Upper lobe of left lung (tissue), 6 donors: ENCODE measurements around the gene CDK6. TPM values are rescaled to one million over a fixed set of nuclear protein-coding genes. Genes with fewer than 3 reads are reported as not detected.

Source experiments
- ATAC-seq, 2 donors: fragments of 200-7000 bp; cut with Tn5 transposase; one replicate each; pipeline ENCODE4 v1.9.1; 2022; ENCODE audit warnings: mild to moderate bottlenecking in 2 of 2, moderate library complexity in 2 of 2; ENCODE audit not compliant: low FRiP score in 2 of 2
- DNase-seq, 2 donors: peaks; one replicate each; pipeline ENCODE4 v3.0.0-alpha.2; 2019 to 2020
- H3K27ac ChIP-seq, 4 donors: fragments of 200-600 bp; sonication (generic); one replicate each; pipeline ENCODE4 v1.5.1; 2016 to 2019
- H3K27me3 ChIP-seq, 4 donors: fragments of 200-600 bp; sonication (generic); one replicate each; pipeline ENCODE4 v1.5.1; 2017 to 2019
- H3K36me3 ChIP-seq, 4 donors: fragments of 200-600 bp; sonication (generic); one replicate each; pipeline ENCODE4 v1.5.1; 2016 to 2019
- H3K4me1 ChIP-seq, 4 donors: fragments of 200-600 bp; sonication (generic); one replicate each; pipeline ENCODE4 v1.5.1; 2018 to 2019
- H3K4me3 ChIP-seq, 4 donors: fragments of 200-600 bp; sonication (generic); one replicate each; pipeline ENCODE4 v1.5.1; 2017 to 2019; ENCODE audit warnings: mild to moderate bottlenecking in 2 of 4, moderate library complexity in 1 of 4
- H3K9me3 ChIP-seq, 4 donors: fragments of 200-600 bp; sonication (generic); one replicate each; pipeline ENCODE4 v1.5.1; 2018 to 2019
- CTCF ChIP-seq, 6 experiments: fragments of 450-650 bp in 4 of 6; fragments of 200-600 bp in 2 of 6; sonication (generic) in 2 of 6; IDR thresholded peaks; one replicate each; pipeline ENCODE4 v1.5.1; 2016 to 2019; ENCODE audit warnings: antibody characterized with exemption in 6 of 6
- EP300 ChIP-seq, 4 donors: sonication (generic); formaldehyde crosslinking; IDR thresholded peaks; one replicate each; pipeline ENCODE4 v1.5.1; 2017; ENCODE audit warnings: antibody characterized with exemption in 4 of 4, control low read depth in 2 of 4
- POLR2A ChIP-seq, 4 donors: fragments of 450-650 bp; IDR thresholded peaks; one replicate each; pipeline ENCODE4 v1.5.1; 2016 to 2017; ENCODE audit warnings: antibody characterized with exemption in 4 of 4, mild to moderate bottlenecking in 2 of 4
- POLR2AphosphoS5 ChIP-seq, 2 donors: sonication (generic); formaldehyde crosslinking; IDR thresholded peaks; one replicate each; pipeline ENCODE4 v1.5.1; 2017; ENCODE audit warnings: antibody characterized with exemption in 2 of 2
- WGBS, 2 donors: methylation state at CpG; one replicate each; pipeline ENCODE4 v1.1.5; 2017 to 2018; 5-methylcytosine and 5-hydroxymethylcytosine counted together
- total RNA-seq, 6 donors: library from RNA; depleted of rRNA in 4 of 6; stranded (reverse); fragments of >200 nt in 4 of 6; gene quantifications; one replicate each; pipeline versions ENCODE4 v1.1.0 to v1.2.1, GENCODE V29; 2016 to 2021
- donor health status: DM: no; HTN: no; CAD: no; lungs with moderate emphysema.
- donor health status: DM: no; HTN: yes; CAD: no; lungs with severe emphysema.

Gene CDK6
- total RNA-seq, 6 donors from 2014 or later = 15.7 to 26.9 (median 19.9) TPM

DNA sequence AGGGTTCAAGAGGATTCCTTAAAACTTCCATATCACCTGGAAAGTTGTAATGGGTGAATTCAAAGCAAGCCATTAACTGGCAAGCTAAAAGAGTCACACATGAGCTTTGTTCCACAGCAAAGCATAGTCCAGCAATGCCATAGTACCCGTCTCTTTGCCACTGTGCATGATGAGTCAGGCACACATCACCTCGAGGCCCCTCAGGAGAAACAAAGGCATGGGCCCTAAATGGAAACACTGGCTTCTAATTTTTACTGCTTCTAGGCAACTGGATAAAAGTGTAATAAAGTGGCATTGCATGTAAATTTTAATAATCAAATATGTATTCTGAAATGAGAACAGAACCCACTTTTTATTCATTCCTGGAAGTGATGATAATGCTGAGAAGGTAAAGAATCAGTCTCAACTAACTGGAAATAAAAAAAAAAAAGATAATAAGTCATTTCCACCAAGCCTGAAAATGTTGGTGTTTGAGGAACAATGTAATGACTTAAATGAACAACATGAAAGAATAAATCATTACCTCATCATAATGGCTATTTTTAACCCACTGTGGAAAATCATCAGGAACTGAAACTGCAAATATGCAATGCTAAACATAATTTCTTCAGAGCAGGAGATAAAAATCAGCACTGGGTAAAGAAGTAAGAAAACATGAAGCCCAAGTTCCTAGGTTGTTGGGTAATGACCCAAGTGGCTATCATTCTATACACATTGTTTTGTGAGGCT is 104.9 kb downstream of the CDK6 start:
- H3K9me3 ChIP-seq = no peaks in the 10 kb centered on the region
- no peaks in the 10 kb centered on the region for H3K27me3 ChIP-seq
- H3K4me1 ChIP-seq = peaks cover 7 to 19% (median 11%) of the 10 kb centered on the region in 4 donors
- 74 to 77% methylated on average over 2 of the region's 2 CpGs for WGBS, 2 donors
- no peak for DNase-seq
- TF ChIP-seq CTCF (IDR thresholded peaks at IDR 0.05) (no peak), POLR2A (IDR thresholded peaks at IDR 0.05) (no peak), EP300 (IDR thresholded peaks at IDR 0.05) (no peak), POLR2AphosphoS5 (IDR thresholded peaks at IDR 0.05) (no peak)
- peak overlapping the region in 3 of 4 donors; percentile 18 to 56 (median 41) for H3K27ac ChIP-seq
- ATAC-seq = peak in 1 of 2 donors; percentile 77
- H3K4me3 ChIP-seq = no peak overlapping the region
- H3K36me3 ChIP-seq = no peaks in the 10 kb centered on the region

- no peak for TF ChIP-seq POLR2AphosphoS5 (IDR thresholded peaks at IDR 0.05)
- H3K27ac ChIP-seq = no peak overlapping the region
- H3K36me3 ChIP-seq = no peaks in the 10 kb centered on the region
- H3K9me3 ChIP-seq = no peaks in the 10 kb centered on the region
- H3K4me1 ChIP-seq = peaks cover 7 to 19% (median 11%) of the 10 kb centered on the region in 4 donors
- 94 to 95% methylated on average over 3 of the region's 3 CpGs for WGBS, 2 donors
- DNase-seq = no peak
- H3K27me3 ChIP-seq = no peaks in the 10 kb centered on the region
- no peak for ATAC-seq
- H3K4me3 ChIP-seq = no peak overlapping the region
Observed at GRCh38 chr7:92730808-92731207, 105.6 kb downstream of the CDK6 start.

- peaks cover 0 to 5% (median 0%) of the 10 kb centered on the region in 4 donors for H3K36me3 ChIP-seq
- TF ChIP-seq CTCF (IDR thresholded peaks at IDR 0.05) (no peak), POLR2A (IDR thresholded peaks at IDR 0.05) (no peak), POLR2AphosphoS5 (IDR thresholded peaks at IDR 0.05) (no peak), EP300 (IDR thresholded peaks at IDR 0.05) (no peak)
- H3K27me3 ChIP-seq = no peaks in the 10 kb centered on the region
- H3K9me3 ChIP-seq = no peaks in the 10 kb centered on the region
- no peak for DNase-seq
- ATAC-seq = no peak
- 91 to 100% methylated on average over 2 of the region's 2 CpGs for WGBS, 2 donors
- no peak overlapping the region for H3K27ac ChIP-seq
- H3K4me3 ChIP-seq = no peak overlapping the region
- H3K4me1 ChIP-seq = peaks cover 7 to 19% (median 11%) of the 10 kb centered on the region in 4 donors
Observed at GRCh38 chr7:92729751-92730150, 106.6 kb downstream of the CDK6 start.

- Histone ChIP-seq H3K4me1 (peaks cover 9 to 19% (median 11%) of the 10 kb centered on the region in 4 donors), H3K27ac (no peak overlapping the region), H3K27me3 (no peaks in the 10 kb centered on the region), H3K4me3 (no peak overlapping the region), H3K9me3 (no peaks in the 10 kb centered on the region), H3K36me3 (peaks cover 0 to 5% (median 0%) of the 10 kb centered on the region in 4 donors)
- ATAC-seq (no peak), DNase-seq (no peak)
- TF ChIP-seq POLR2AphosphoS5 (IDR thresholded peaks at IDR 0.05) (no peak), EP300 (IDR thresholded peaks at IDR 0.05) (no peak), CTCF (IDR thresholded peaks at IDR 0.05) (no peak)
- WGBS, 2 donors = 85 to 89% methylated on average over 7 of the region's 7 CpGs
Observed at GRCh38 chr7:92729172-92729571, 107.2 kb downstream of the CDK6 start.

GRCh38 chr7:92727755-92728154 is 108.6 kb downstream of the CDK6 start:
- ATAC-seq (no peak), DNase-seq (no peak)
- WGBS, 2 donors = 68 to 89% methylated on average over 1 of the region's 1 CpG
- Histone ChIP-seq H3K27me3 (no peaks in the 10 kb centered on the region), H3K36me3 (peaks cover 0 to 5% (median 0%) of the 10 kb centered on the region in 4 donors), H3K9me3 (no peaks in the 10 kb centered on the region), H3K4me1 (peaks cover 12 to 24% (median 19%) of the 10 kb centered on the region in 4 donors), H3K27ac (no peak overlapping the region), H3K4me3 (no peak overlapping the region)
- TF ChIP-seq POLR2AphosphoS5 (IDR thresholded peaks at IDR 0.05) (no peak), CTCF (IDR thresholded peaks at IDR 0.05) (no peak), EP300 (IDR thresholded peaks at IDR 0.05) (no peak), POLR2A (IDR thresholded peaks at IDR 0.05) (no peak)
